A549 (cell line): ENCODE data around the gene TMEM123. TPM values are rescaled to one million over a fixed set of nuclear protein-coding genes. Genes with fewer than 3 reads are reported as not detected.

Experiments
- ATAC-seq, 2 experiments: fragments of 200-7000 bp in 1 of 2; fragments of >200 bp in 1 of 2; cut with Nextera tagmentation in 1 of 2; cut with Tn5 transposase in 1 of 2; 3 replicates each; pipeline versions ENCODE4 v1.8.0 to v1.9.1; 2018 to 2020; ENCODE audit warnings: mild to moderate bottlenecking in 1 of 2, moderate library complexity in 1 of 2
- CTCF ChIA-PET: fragments of 300-600 bp; sonication (Branson Sonifier 250); formaldehyde crosslinking; extraction: SDS; loops from one replicate; lab custom pipeline; 2021; ENCODE audit warnings: antibody characterized with exemption, inconsistent platforms; lab: Yijun Ruan, JAX
- POLR2A ChIA-PET: fragments of 350-600 bp; formaldehyde crosslinking; extraction: SDS; loops from one replicate; lab custom pipeline; 2021; ENCODE audit warnings: antibody characterized with exemption, inconsistent platforms; lab: Yijun Ruan, JAX
- DNase-seq, 2 experiments: peaks; one replicate each; pipeline versions ENCODE4 v3.0.0 to v3.0.0-alpha.2; 2011 to 2016; ENCODE audit warnings: low read depth in 1 of 2, low spot score in 1 of 2
- FAIRE-seq: peaks from 2 replicates; lab custom pipeline; 2011; peaks lifted over from hg19 to GRCh38; lab: Jason Lieb, UNC
- H3K27ac ChIP-seq, 2 experiments: fragments of >200 bp; sonication (Bioruptor Twin); formaldehyde crosslinking; 3 replicates each; pipeline ENCODE4 v1.5.1; 2016 to 2017
- H3K4me1 ChIP-seq: fragments of >200 bp; sonication (Bioruptor Twin); formaldehyde crosslinking; 3 replicates; pipeline ENCODE4 v1.6.1; 2016
- H3K4me2 ChIP-seq: fragments of >200 bp; sonication (Bioruptor Twin); formaldehyde crosslinking; 3 replicates; pipeline ENCODE4 v1.6.1; 2016
- H3K4me3 ChIP-seq: fragments of >200 bp; sonication (Bioruptor Twin); formaldehyde crosslinking; 3 replicates; pipeline ENCODE4 v1.5.1; 2016
- H3K9me3 ChIP-seq: fragments of >200 bp; sonication (Bioruptor Twin); formaldehyde crosslinking; 3 replicates; pipeline ENCODE4 v1.6.1; 2016
- BHLHE40 ChIP-seq: IDR thresholded peaks from 2 replicates; pipeline ENCODE4 v1.6.1; 2012; ENCODE audit warnings: low read depth, low read length, inconsistent platforms
- CEBPB ChIP-seq, 2 experiments: fragments of >200 bp in 1 of 2; sonication (Bioruptor Twin) in 1 of 2; formaldehyde crosslinking in 1 of 2; IDR thresholded peaks; 2 replicates each; pipeline ENCODE4 v1.6.1; 2012 to 2016
- EHF ChIP-seq: fragments of 250-450 bp; sonication (Bioruptor Pico); IDR thresholded peaks from 2 replicates; pipeline ENCODE4 v1.5.0; 2020; ENCODE audit warnings: mild to moderate bottlenecking
- ESRRA ChIP-seq: fragments of 150-350 bp; IDR thresholded peaks from 2 replicates; pipeline ENCODE4 v1.6.1; 2014; ENCODE audit warnings: mild to moderate bottlenecking, low read length, borderline replicate concordance
- FOSL2 ChIP-seq, 2 experiments: fragments of 450-650 bp in 1 of 2; fragments of >200 bp in 1 of 2; sonication (Bioruptor Twin) in 1 of 2; formaldehyde crosslinking; IDR thresholded peaks; 2 replicates each; pipeline versions ENCODE4 v1.5.0 to v1.6.1; 2016 to 2020; ENCODE audit warnings: mild to moderate bottlenecking in 1 of 2, moderate library complexity in 1 of 2
- HDAC2 ChIP-seq: fragments of 200-600 bp; sonication (generic); IDR thresholded peaks from 2 replicates; pipeline ENCODE4 v1.6.1; 2016
- HMGXB4 ChIP-seq: fragments of 250-450 bp; sonication (Bioruptor Pico); IDR thresholded peaks from 2 replicates; pipeline ENCODE4 v1.5.0; 2021; ENCODE audit warnings: mild to moderate bottlenecking, moderate library complexity, borderline replicate concordance
- HOXB5 ChIP-seq: fragments of 250-450 bp; sonication (Bioruptor Pico); IDR thresholded peaks from 2 replicates; pipeline ENCODE4 v1.5.0; 2020; ENCODE audit warnings: mild to moderate bottlenecking, moderate library complexity
- JUN ChIP-seq, 2 experiments: fragments of >200 bp; sonication (Bioruptor Twin); formaldehyde crosslinking; IDR thresholded peaks; 2 replicates in 1 of 2; 3 replicates in 1 of 2; pipeline ENCODE4 v1.6.1; 2016 to 2017
- JUNB ChIP-seq: fragments of >200 bp; sonication (Bioruptor Twin); formaldehyde crosslinking; IDR thresholded peaks from 2 replicates; pipeline ENCODE4 v1.6.1; 2016
- KDM5A ChIP-seq: fragments of 200-600 bp; sonication (generic); IDR thresholded peaks from 2 replicates; pipeline ENCODE4 v1.6.1; 2016; ENCODE audit warnings: antibody characterized with exemption, mild to moderate bottlenecking
- MAFK ChIP-seq: fragments of 450-650 bp; IDR thresholded peaks from 2 replicates; pipeline ENCODE4 v1.6.1; 2014; ENCODE audit not compliant: partially characterized antibody
- MYC ChIP-seq: IDR thresholded peaks from 2 replicates; pipeline ENCODE4 v1.6.1; 2012; ENCODE audit warnings: mild to moderate bottlenecking, inconsistent platforms, low read length, improper control_type of control experiment, borderline replicate concordance
- NPAS2 ChIP-seq: fragments of 250-450 bp; sonication (Bioruptor Pico); IDR thresholded peaks from 2 replicates; pipeline ENCODE4 v1.8.0; 2022; ENCODE audit warnings: mild to moderate bottlenecking, moderate library complexity, borderline replicate concordance
- PBX3 ChIP-seq: IDR thresholded peaks from 2 replicates; pipeline ENCODE4 v1.6.1; 2012
- RAD21 ChIP-seq, 2 experiments: fragments of >200 bp in 1 of 2; sonication (Bioruptor Twin) in 1 of 2; formaldehyde crosslinking in 1 of 2; IDR thresholded peaks in 1 of 2; conservative IDR thresholded peaks in 1 of 2; 2 replicates in 1 of 2; 3 replicates in 1 of 2; pipeline ENCODE4 v1.6.1; 2012 to 2018; ENCODE audit warnings: inconsistent platforms in 1 of 2
- RFX5 ChIP-seq: fragments of 450-650 bp; IDR thresholded peaks from 2 replicates; pipeline ENCODE4 v1.7.1; 2014; ENCODE audit warnings: antibody characterized with exemption, mild to moderate bottlenecking, moderate library complexity
- USF2 ChIP-seq: fragments of 450-650 bp; IDR thresholded peaks from 2 replicates; pipeline ENCODE4 v1.6.1; 2014; ENCODE audit warnings: antibody characterized with exemption
- ZC3H11A ChIP-seq: fragments of 450-650 bp; IDR thresholded peaks from 2 replicates; pipeline ENCODE4 v1.6.1; 2014; ENCODE audit warnings: antibody characterized with exemption, mild to moderate bottlenecking
- ZFP36 ChIP-seq: fragments of 450-650 bp; IDR thresholded peaks from 2 replicates; pipeline ENCODE4 v1.6.1; 2014; ENCODE audit warnings: borderline replicate concordance; ENCODE audit not compliant: partially characterized antibody
- ZNF302 ChIP-seq: fragments of 250-450 bp; sonication (Bioruptor Pico); IDR thresholded peaks from 2 replicates; pipeline ENCODE4 v1.9.0; 2021; ENCODE audit warnings: inconsistent platforms, mild to moderate bottlenecking, moderate library complexity
- ZSCAN20 ChIP-seq: fragments of 250-450 bp; sonication (Bioruptor Pico); IDR thresholded peaks from 2 replicates; pipeline ENCODE4 v1.8.0; 2022; ENCODE audit warnings: mild to moderate bottlenecking, moderate library complexity
- WGBS: methylation state at CpG from one replicate; pipeline ENCODE4 v1.1.6; 2017; ENCODE audit errors: missing lambda C conversion rate; 5-methylcytosine and 5-hydroxymethylcytosine counted together
- polyA plus RNA-seq, 4 experiments: library from polyadenylated mRNA; depleted of rRNA in 3 of 4; stranded (reverse); fragments of >200 nt; fragmentation: RNase III in 1 of 4; extraction: RNeasy Plus Mini Kit Qiagen cat#74134 plus additional on column Dnase treatment in 1 of 4; gene quantifications; 2 replicates in 3 of 4; 3 replicates in 1 of 4; pipeline ENCODE4 v1.2.3, GENCODE V29; 2011 to 2017

TMEM123 gene
- polyA plus RNA-seq, 2 of the 4 experiments (the other 2 are of a cell fraction) = 199 to 458 TPM

GRCh38 chr11:102453302-102453695 is 734 bp upstream of the TMEM123 start:
- Histone ChIP-seq H3K4me2 (peak overlapping the region; percentile 90), H3K4me1 (peaks cover 76% of the 10 kb centered on the region), H3K4me3 (peak overlapping the region; percentile 80), H3K27ac (peak overlapping the region; percentile 96), H3K9me3 (no peaks in the 10 kb centered on the region)
- FAIRE-seq (no peak), DNase-seq (no peak), ATAC-seq (peak in 1 of 2 experiments; percentile 3; a peak in 2 of 6 replicates)
- CTCF ChIA-PET = interaction anchor here (0.7 to 2.0 kb wide), 3 partner anchors 43 to 86 kb away, joined by 3 to 4 read pairs (median 3); no protein-coding TSS in a partner anchor
- WGBS = 7% methylated on average over 8 of the region's 8 CpGs
- TF ChIP-seq RFX5 (no peak), KDM5A (no peak), PBX3 (no peak), MAFK (no peak)
- POLR2A ChIA-PET = interaction anchor here (1.0 kb wide), 1 partner anchor 63 kb away, joined by 3 read pairs; no protein-coding TSS in a partner anchor

- no peak for TF ChIP-seq ZFP36
- no peak for TF ChIP-seq MYC
- TF ChIP-seq HDAC2 = no peak
- no peak for TF ChIP-seq NPAS2 (CRISPR knock-in tag)
- TF ChIP-seq BHLHE40 = no peak
- no peak for TF ChIP-seq CEBPB (IDR thresholded peaks at IDR 0.05)
- TF ChIP-seq JUNB = no peak
- no peak for TF ChIP-seq JUN (IDR thresholded peaks at IDR 0.05)
- TF ChIP-seq EHF (CRISPR knock-in tag) = no peak
- TF ChIP-seq ZC3H11A = no peak
- TF ChIP-seq ESRRA = no peak
- no peak for TF ChIP-seq USF2
- no peak; a peak in 1 of 5 replicates for TF ChIP-seq RAD21 (conservative IDR thresholded peaks at IDR 0.05 in 1 of 2, IDR thresholded peaks at IDR 0.05 in 1 of 2)
- no peak for TF ChIP-seq HMGXB4
- TF ChIP-seq ZNF302 (CRISPR knock-in tag) = no peak
- no peak for TF ChIP-seq ZSCAN20 (CRISPR knock-in tag)
- TF ChIP-seq HOXB5 (CRISPR knock-in tag) = no peak
- no peak for TF ChIP-seq FOSL2 (IDR thresholded peaks at IDR 0.05)
- no peak for TF ChIP-seq FOSL2 (CRISPR knock-in tag; IDR thresholded peaks at IDR 0.05)
- peak; percentile 70 to 76 for ATAC-seq
- Histone ChIP-seq H3K4me3 (peak overlapping the region; percentile 80), H3K4me1 (peaks cover 76% of the 10 kb centered on the region), H3K27ac (peak overlapping the region; percentile 96), H3K4me2 (peak overlapping the region; percentile 90), H3K9me3 (no peaks in the 10 kb centered on the region)
- POLR2A ChIA-PET = interaction anchor here (0.8 to 1.0 kb wide), 2 partner anchors 42 to 101 kb away, joined by 3 to 4 read pairs; no protein-coding TSS in a partner anchor
- CTCF ChIA-PET = interaction anchor here (0.6 to 1.2 kb wide), 5 partner anchors 8 to 161 kb away, joined by 3 to 7 read pairs (median 4); no protein-coding TSS in a partner anchor
- DNase-seq = peak; percentile 22 to 57
- no peak for FAIRE-seq
- WGBS = 2% methylated on average over 16 of the region's 55 CpGs
Measured at GRCh38 chr11:102451681-102452460, 694 bp downstream of the TMEM123 start.
